TTC549 (cell line): ENCODE results near the gene CLCN2.

Experiments used
- FAIRE-seq: peaks from 2 replicates; lab custom pipeline; 2012; peaks lifted over from hg19 to GRCh38; lab: Jason Lieb, UNC

CLCN2 gene

GRCh38 chr3:184361532-184361931, at the start of gene CLCN2, which contains the start of gene POLR2H:
Gene CLCN2, minus strand, starts transcription at chr3:184361605. Its CDS starts 126 bp downstream, at chr3:184361479.
Gene POLR2H, plus strand, starts transcription at chr3:184361710. Its CDS starts 1,783 bp downstream, at chr3:184363493.
- FAIRE-seq: no peak

GRCh38 chr3:184409946-184410500, 48.6 kb upstream of the CLCN2 start:
- FAIRE-seq: no peak

GRCh38 chr3:184409331-184409926, 48.0 kb upstream of the CLCN2 start:
- FAIRE-seq: no peak

GRCh38 chr3:184405075-184406030, 43.9 kb upstream of the CLCN2 start:
- FAIRE-seq: no peak

GRCh38 chr3:184399410-184399809, 38.0 kb upstream of the CLCN2 start:
- FAIRE-seq: no peak

- no peak for FAIRE-seq
These were observed 33.9 kb upstream of the CLCN2 start for GRCh38 chr3:184395320-184395660.

GRCh38 chr3:184391266-184391665, 29.9 kb upstream of the CLCN2 start:
- no peak for FAIRE-seq

- FAIRE-seq: no peak
These were observed 28.6 kb upstream of the CLCN2 start for GRCh38 chr3:184389935-184390528.

GRCh38 chr3:184389384-184389783, 28.0 kb upstream of the CLCN2 start:
- FAIRE-seq: no peak

- no peak for FAIRE-seq
These were observed 27.5 kb upstream of the CLCN2 start for GRCh38 chr3:184388936-184389230.

- no peak for FAIRE-seq
These were observed 26.9 kb upstream of the CLCN2 start for GRCh38 chr3:184388164-184388935.

GRCh38 chr3:184387174-184387714, 25.8 kb upstream of the CLCN2 start:
- no peak for FAIRE-seq

- FAIRE-seq: no peak
These were observed 24.8 kb upstream of the CLCN2 start for GRCh38 chr3:184386047-184386806.

GRCh38 chr3:184384856-184385422, 23.5 kb upstream of the CLCN2 start:
- FAIRE-seq: no peak

- FAIRE-seq: no peak
These were observed 22.9 kb upstream of the CLCN2 start for GRCh38 chr3:184384342-184384741.

GRCh38 chr3:184383033-184383740, 21.8 kb upstream of the CLCN2 start:
- no peak for FAIRE-seq

- FAIRE-seq: no peak
These were observed 21.1 kb upstream of the CLCN2 start for GRCh38 chr3:184382326-184383032.

- FAIRE-seq: no peak
These were observed 20.1 kb upstream of the CLCN2 start for GRCh38 chr3:184381261-184382224.
